Smooth muscle cell (in vitro differentiated cells): ENCODE results near the gene TIAL1. TPM values are rescaled to one million over a fixed set of nuclear protein-coding genes. Genes with fewer than 3 reads are reported as not detected.

ENCODE experiments used
- DNase-seq: peaks from one replicate; lab custom pipeline; 2025; ENCODE audit not compliant: unreplicated experiment; lab: John Stamatoyannopoulos, UW
- H2AFZ ChIP-seq: fragments of 200-600 bp; sonication (generic); 2 replicates; pipeline ENCODE4 v1.6.0; 2016; ENCODE audit warnings: antibody characterized with exemption, low read depth, mild to moderate bottlenecking
- H3F3A ChIP-seq: fragments of 200-600 bp; sonication (generic); 2 replicates; pipeline ENCODE4 v1.6.0; 2017; ENCODE audit warnings: antibody characterized with exemption, low read depth
- H3K27ac ChIP-seq: fragments of 200-600 bp; sonication (generic); 2 replicates; pipeline ENCODE4 v1.5.1; 2016; ENCODE audit warnings: low read depth, mild to moderate bottlenecking
- H3K27me3 ChIP-seq: fragments of 200-600 bp; sonication (generic); 2 replicates; pipeline ENCODE4 v1.6.1; 2016; ENCODE audit warnings: low read depth, mild to moderate bottlenecking
- H3K36me3 ChIP-seq: fragments of 200-600 bp; sonication (generic); 2 replicates; pipeline ENCODE4 v1.5.1; 2016; ENCODE audit warnings: low read depth
- H3K4me1 ChIP-seq: fragments of 200-600 bp; sonication (generic); 2 replicates; pipeline ENCODE4 v1.5.1; 2016; ENCODE audit warnings: low read depth
- H3K4me2 ChIP-seq: fragments of 200-600 bp; sonication (generic); 2 replicates; pipeline ENCODE4 v1.6.0; 2016; ENCODE audit warnings: mild to moderate bottlenecking
- H3K4me3 ChIP-seq: fragments of 200-600 bp; sonication (generic); 2 replicates; pipeline ENCODE4 v1.5.1; 2016; ENCODE audit warnings: mild to moderate bottlenecking
- H3K79me2 ChIP-seq: fragments of 200-600 bp; sonication (generic); 2 replicates; pipeline ENCODE4 v1.6.0; 2016; ENCODE audit warnings: low read depth, mild to moderate bottlenecking
- H3K9ac ChIP-seq: fragments of 200-600 bp; sonication (generic); 2 replicates; pipeline ENCODE4 v1.6.0; 2016; ENCODE audit warnings: low read depth
- H3K9me3 ChIP-seq: fragments of 200-600 bp; sonication (generic); replicated peaks from 2 replicates; pipeline ENCODE4 v1.5.1; 2016; ENCODE audit warnings: low read depth
- H4K20me1 ChIP-seq: fragments of 200-600 bp; sonication (generic); 2 replicates; pipeline ENCODE4 v1.6.0; 2016; ENCODE audit warnings: low read depth
- WGBS: methylation state at CpG from one replicate; pipeline ENCODE4 v1.1.7; 2016; ENCODE audit warnings: low lambda C conversion rate; 5-methylcytosine and 5-hydroxymethylcytosine counted together
- polyA plus RNA-seq: library from polyadenylated mRNA; unstranded; fragments of >200 nt; fragmentation: Nextera tagmentation; extraction: Ambion mirVana; gene quantifications from 2 replicates; pipeline ENCODE4 v1.2.1, GENCODE V29; 2016
- total RNA-seq: library from RNA; depleted of rRNA; stranded (reverse); fragments of >200 nt; gene quantifications from 2 replicates; pipeline ENCODE4 v1.2.3, GENCODE V29; 2014
- TF ChIP-seq, protein P1 (sequence below): fragments of 200-600 bp; sonication (generic); IDR thresholded peaks from 2 replicates; pipeline ENCODE4 v1.5.1; 2017; ENCODE audit warnings: borderline replicate concordance, mild to moderate bottlenecking, antibody characterized with exemption; ENCODE audit not compliant: insufficient read depth, poor library complexity, severe bottlenecking

The TIAL1 gene
- total and polyA plus RNA-seq, 2 experiments from 2014 or later = 40.0 to 117 TPM

- TF ChIP-seq, protein P1, sequence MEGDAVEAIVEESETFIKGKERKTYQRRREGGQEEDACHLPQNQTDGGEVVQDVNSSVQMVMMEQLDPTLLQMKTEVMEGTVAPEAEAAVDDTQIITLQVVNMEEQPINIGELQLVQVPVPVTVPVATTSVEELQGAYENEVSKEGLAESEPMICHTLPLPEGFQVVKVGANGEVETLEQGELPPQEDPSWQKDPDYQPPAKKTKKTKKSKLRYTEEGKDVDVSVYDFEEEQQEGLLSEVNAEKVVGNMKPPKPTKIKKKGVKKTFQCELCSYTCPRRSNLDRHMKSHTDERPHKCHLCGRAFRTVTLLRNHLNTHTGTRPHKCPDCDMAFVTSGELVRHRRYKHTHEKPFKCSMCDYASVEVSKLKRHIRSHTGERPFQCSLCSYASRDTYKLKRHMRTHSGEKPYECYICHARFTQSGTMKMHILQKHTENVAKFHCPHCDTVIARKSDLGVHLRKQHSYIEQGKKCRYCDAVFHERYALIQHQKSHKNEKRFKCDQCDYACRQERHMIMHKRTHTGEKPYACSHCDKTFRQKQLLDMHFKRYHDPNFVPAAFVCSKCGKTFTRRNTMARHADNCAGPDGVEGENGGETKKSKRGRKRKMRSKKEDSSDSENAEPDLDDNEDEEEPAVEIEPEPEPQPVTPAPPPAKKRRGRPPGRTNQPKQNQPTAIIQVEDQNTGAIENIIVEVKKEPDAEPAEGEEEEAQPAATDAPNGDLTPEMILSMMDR = no peak
- Histone ChIP-seq H3F3A (peaks cover 8% of the 10 kb centered on the region), H3K9ac (no peak overlapping the region), H3K4me1 (no peaks in the 10 kb centered on the region), H3K4me2 (no peak overlapping the region), H4K20me1 (peaks cover 21% of the 10 kb centered on the region), H3K27ac (no peak overlapping the region), H3K27me3 (no peaks in the 10 kb centered on the region), H2AFZ (no peak overlapping the region), H3K36me3 (no peaks in the 10 kb centered on the region), H3K4me3 (no peak overlapping the region), H3K9me3 (no peaks in the 10 kb centered on the region), H3K79me2 (peaks cover 18% of the 10 kb centered on the region)
- DNase-seq = no peak
- WGBS = 95% methylated on average over 13 of the region's 13 CpGs
Measured at GRCh38 chr10:119524720-119525070, 72.1 kb downstream of the TIAL1 start.

- H3K27me3 ChIP-seq = no peaks in the 10 kb centered on the region
- H3K9me3 ChIP-seq = no peaks in the 10 kb centered on the region
- no peak overlapping the region for H3K9ac ChIP-seq
- DNase-seq = no peak
- no peaks in the 10 kb centered on the region for H3K4me1 ChIP-seq
- TF ChIP-seq, protein P1 = no peak
- H3K27ac ChIP-seq = no peak overlapping the region
- H3K4me3 ChIP-seq = no peak overlapping the region
- peaks cover 15% of the 10 kb centered on the region for H4K20me1 ChIP-seq
- no peak overlapping the region for H3K4me2 ChIP-seq
- H3F3A ChIP-seq = peaks cover 8% of the 10 kb centered on the region
- peaks cover 13% of the 10 kb centered on the region for H3K79me2 ChIP-seq
- WGBS = 96% methylated on average over 19 of the region's 19 CpGs
- H3K36me3 ChIP-seq = no peaks in the 10 kb centered on the region
- no peak overlapping the region for H2AFZ ChIP-seq
Measured at GRCh38 chr10:119523895-119524719, 72.7 kb downstream of the TIAL1 start.

Other genes with a start within 250 kb of the TIAL1 start
- gene RGS10, start 54.2 kb downstream of the TIAL1 start, total RNA-seq = 72.5 and 81.1 TPM in 2 replicates
- gene RGS10, start 54.2 kb downstream of the TIAL1 start, polyA plus RNA-seq = 31.6 and 40.2 TPM in 2 replicates
- gene BAG3, start 54.4 kb upstream of the TIAL1 start, total RNA-seq = 24.4 and 25.5 TPM in 2 replicates
- 70.1 and 73.7 TPM in 2 replicates for gene BAG3, start 54.4 kb upstream of the TIAL1 start, polyA plus RNA-seq
- 106 and 143 TPM in 2 replicates for gene INPP5F, start 129.1 kb upstream of the TIAL1 start, total RNA-seq
- 15.9 and 16.3 TPM in 2 replicates for gene INPP5F, start 129.1 kb upstream of the TIAL1 start, polyA plus RNA-seq